ENCODE measurements around the gene OSBP2.

OSBP2 gene

DNA sequence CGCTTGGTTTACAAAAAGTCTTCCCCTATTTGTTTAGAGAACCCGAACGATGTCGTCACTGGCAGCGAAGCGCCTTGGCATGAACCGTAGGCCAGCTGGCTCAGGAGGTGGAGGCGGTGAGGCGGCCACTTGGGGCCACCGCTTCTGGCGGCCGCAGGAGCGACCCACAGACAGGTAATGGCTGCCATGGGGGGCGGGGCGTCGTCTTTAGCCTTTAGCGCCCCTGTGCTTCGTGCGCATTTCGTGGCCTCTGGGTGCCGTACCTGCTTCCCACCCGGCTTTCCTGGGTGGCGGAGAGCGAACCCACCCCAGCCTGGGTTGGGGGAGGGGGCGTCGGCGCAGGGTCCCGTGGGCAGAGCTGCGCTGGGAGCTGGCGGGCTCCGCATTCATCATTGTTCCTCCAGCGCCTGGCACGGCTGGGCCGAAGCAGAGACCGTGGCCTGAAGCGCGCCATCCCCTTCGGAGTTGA lies 469 bp upstream of the OSBP2 start:
- TF ChIP-seq, protein P1, sequence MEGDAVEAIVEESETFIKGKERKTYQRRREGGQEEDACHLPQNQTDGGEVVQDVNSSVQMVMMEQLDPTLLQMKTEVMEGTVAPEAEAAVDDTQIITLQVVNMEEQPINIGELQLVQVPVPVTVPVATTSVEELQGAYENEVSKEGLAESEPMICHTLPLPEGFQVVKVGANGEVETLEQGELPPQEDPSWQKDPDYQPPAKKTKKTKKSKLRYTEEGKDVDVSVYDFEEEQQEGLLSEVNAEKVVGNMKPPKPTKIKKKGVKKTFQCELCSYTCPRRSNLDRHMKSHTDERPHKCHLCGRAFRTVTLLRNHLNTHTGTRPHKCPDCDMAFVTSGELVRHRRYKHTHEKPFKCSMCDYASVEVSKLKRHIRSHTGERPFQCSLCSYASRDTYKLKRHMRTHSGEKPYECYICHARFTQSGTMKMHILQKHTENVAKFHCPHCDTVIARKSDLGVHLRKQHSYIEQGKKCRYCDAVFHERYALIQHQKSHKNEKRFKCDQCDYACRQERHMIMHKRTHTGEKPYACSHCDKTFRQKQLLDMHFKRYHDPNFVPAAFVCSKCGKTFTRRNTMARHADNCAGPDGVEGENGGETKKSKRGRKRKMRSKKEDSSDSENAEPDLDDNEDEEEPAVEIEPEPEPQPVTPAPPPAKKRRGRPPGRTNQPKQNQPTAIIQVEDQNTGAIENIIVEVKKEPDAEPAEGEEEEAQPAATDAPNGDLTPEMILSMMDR (IDR thresholded peaks at IDR 0.05; ENCODE audit: low read length) = no peak
- no peak for TF ChIP-seq EZH2 (IDR thresholded peaks at IDR 0.05; ENCODE audit: borderline replicate concordance, low read length)
- no peaks in the 10 kb centered on the region for H3K27me3 ChIP-seq (ENCODE audit: insufficient read depth, low read length)
- no peaks in the 10 kb centered on the region for H4K20me1 ChIP-seq (ENCODE audit: insufficient read depth, low read length)
- H3K9me2 ChIP-seq (ENCODE audit: low read depth, low read length) = no peaks in the 10 kb centered on the region
- H3K9ac ChIP-seq (ENCODE audit: low read length) = no peak overlapping the region
- no peaks in the 10 kb centered on the region for H3K36me3 ChIP-seq (ENCODE audit: insufficient read depth, low read length)
- no peak overlapping the region for H3K4me3 ChIP-seq (ENCODE audit: low read depth, low read length, poor library complexity, severe bottlenecking)
- H3K9me3 ChIP-seq (ENCODE audit: low read length) = no peaks in the 10 kb centered on the region
- H2AFZ ChIP-seq (ENCODE audit: low read length) = no peak overlapping the region
- no peaks in the 10 kb centered on the region for H3F3A ChIP-seq (ENCODE audit: insufficient read depth, low read length)
- no peaks in the 10 kb centered on the region for H3K4me1 ChIP-seq (ENCODE audit: insufficient read depth, low read length, severe bottlenecking)
- H3K27ac ChIP-seq (ENCODE audit: low read depth, low read length, poor library complexity, severe bottlenecking) = no peak overlapping the region
- H3K4me2 ChIP-seq (ENCODE audit: low read length) = no peak overlapping the region; the same call in 1 of the 2 replicates
- H3K79me2 ChIP-seq (ENCODE audit: insufficient read depth, low read length) = no peaks in the 10 kb centered on the region

DNA sequence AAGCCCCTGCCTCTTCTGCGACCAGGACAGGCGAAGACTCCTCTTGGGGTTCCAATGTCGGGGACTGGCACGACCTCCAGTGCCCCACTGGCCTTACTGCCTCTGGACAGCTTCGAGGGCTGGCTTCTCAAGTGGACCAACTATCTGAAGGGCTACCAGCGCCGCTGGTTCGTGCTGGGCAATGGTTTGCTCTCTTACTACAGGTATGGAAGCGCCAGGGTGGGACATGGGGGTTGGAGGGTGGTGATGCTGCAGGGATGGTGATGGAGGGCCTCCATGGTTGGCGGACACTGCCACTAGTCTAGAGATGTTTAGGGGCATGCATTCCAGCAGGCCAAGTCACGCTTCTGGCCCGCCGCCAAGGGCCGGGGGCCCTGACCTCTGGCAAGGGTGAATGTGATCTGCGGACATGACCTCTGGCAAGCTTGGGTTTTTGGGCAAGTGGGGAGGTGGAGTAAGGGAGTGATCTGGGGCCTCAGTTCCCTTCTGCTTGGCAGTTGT lies 727 bp downstream of the OSBP2 start:
- Histone ChIP-seq H3K9me3 (ENCODE audit: low read length) (no peaks in the 10 kb centered on the region), H4K20me1 (ENCODE audit: insufficient read depth, low read length) (no peaks in the 10 kb centered on the region), H3K9me2 (ENCODE audit: low read depth, low read length) (no peaks in the 10 kb centered on the region), H3K4me1 (ENCODE audit: insufficient read depth, low read length, severe bottlenecking) (no peaks in the 10 kb centered on the region), H3K79me2 (ENCODE audit: insufficient read depth, low read length) (no peaks in the 10 kb centered on the region), H3F3A (ENCODE audit: insufficient read depth, low read length) (no peaks in the 10 kb centered on the region), H3K27ac (ENCODE audit: low read depth, low read length, poor library complexity, severe bottlenecking) (no peak overlapping the region), H2AFZ (ENCODE audit: low read length) (no peak overlapping the region), H3K27me3 (ENCODE audit: insufficient read depth, low read length) (no peaks in the 10 kb centered on the region), H3K4me3 (ENCODE audit: low read depth, low read length, poor library complexity, severe bottlenecking) (no peak overlapping the region), H3K4me2 (ENCODE audit: low read length) (no peak overlapping the region), H3K36me3 (ENCODE audit: insufficient read depth, low read length) (no peaks in the 10 kb centered on the region), H3K9ac (ENCODE audit: low read length) (no peak overlapping the region)
- no peak for TF ChIP-seq EZH2 (IDR thresholded peaks at IDR 0.05; ENCODE audit: borderline replicate concordance, low read length)
- TF ChIP-seq, protein P1 (IDR thresholded peaks at IDR 0.05; ENCODE audit: low read length) = no peak

GRCh38 chr22:30695871-30696655 lies 1.4 kb downstream of the OSBP2 start:
- no peak for TF ChIP-seq EZH2 (IDR thresholded peaks at IDR 0.05; ENCODE audit: borderline replicate concordance, low read length)
- TF ChIP-seq, protein P1 (IDR thresholded peaks at IDR 0.05; ENCODE audit: low read length) = no peak
- Histone ChIP-seq H3K9ac (ENCODE audit: low read length) (no peak overlapping the region), H3K9me2 (ENCODE audit: low read depth, low read length) (no peaks in the 10 kb centered on the region), H3K9me3 (ENCODE audit: low read length) (no peaks in the 10 kb centered on the region), H4K20me1 (ENCODE audit: insufficient read depth, low read length) (no peaks in the 10 kb centered on the region), H3K79me2 (ENCODE audit: insufficient read depth, low read length) (no peaks in the 10 kb centered on the region), H3K27me3 (ENCODE audit: insufficient read depth, low read length) (no peaks in the 10 kb centered on the region), H3K36me3 (ENCODE audit: insufficient read depth, low read length) (no peaks in the 10 kb centered on the region), H3K27ac (ENCODE audit: low read depth, low read length, poor library complexity, severe bottlenecking) (no peak overlapping the region), H3K4me1 (ENCODE audit: insufficient read depth, low read length, severe bottlenecking) (no peaks in the 10 kb centered on the region), H3K4me2 (ENCODE audit: low read length) (no peak overlapping the region), H3K4me3 (ENCODE audit: low read depth, low read length, poor library complexity, severe bottlenecking) (no peak overlapping the region), H2AFZ (ENCODE audit: low read length) (no peak overlapping the region), H3F3A (ENCODE audit: insufficient read depth, low read length) (no peaks in the 10 kb centered on the region)

Data from OCI-LY1 (cell line).